Stimulated activated CD8-positive, alpha-beta memory T cell treated with anti-CD3 and anti-CD28 coated beads, Interleukin-4, amount 100 ng/mL, for 1 hour (primary cell): ENCODE data around the gene RHO.

ENCODE experiments used
- DNase-seq, 2 donors: peaks; one replicate each; pipeline ENCODE4 v3.0.0-alpha.2; 2020; ENCODE audit warnings: low read depth in 2 of 2, low spot score in 1 of 2

RHO gene

DNA sequence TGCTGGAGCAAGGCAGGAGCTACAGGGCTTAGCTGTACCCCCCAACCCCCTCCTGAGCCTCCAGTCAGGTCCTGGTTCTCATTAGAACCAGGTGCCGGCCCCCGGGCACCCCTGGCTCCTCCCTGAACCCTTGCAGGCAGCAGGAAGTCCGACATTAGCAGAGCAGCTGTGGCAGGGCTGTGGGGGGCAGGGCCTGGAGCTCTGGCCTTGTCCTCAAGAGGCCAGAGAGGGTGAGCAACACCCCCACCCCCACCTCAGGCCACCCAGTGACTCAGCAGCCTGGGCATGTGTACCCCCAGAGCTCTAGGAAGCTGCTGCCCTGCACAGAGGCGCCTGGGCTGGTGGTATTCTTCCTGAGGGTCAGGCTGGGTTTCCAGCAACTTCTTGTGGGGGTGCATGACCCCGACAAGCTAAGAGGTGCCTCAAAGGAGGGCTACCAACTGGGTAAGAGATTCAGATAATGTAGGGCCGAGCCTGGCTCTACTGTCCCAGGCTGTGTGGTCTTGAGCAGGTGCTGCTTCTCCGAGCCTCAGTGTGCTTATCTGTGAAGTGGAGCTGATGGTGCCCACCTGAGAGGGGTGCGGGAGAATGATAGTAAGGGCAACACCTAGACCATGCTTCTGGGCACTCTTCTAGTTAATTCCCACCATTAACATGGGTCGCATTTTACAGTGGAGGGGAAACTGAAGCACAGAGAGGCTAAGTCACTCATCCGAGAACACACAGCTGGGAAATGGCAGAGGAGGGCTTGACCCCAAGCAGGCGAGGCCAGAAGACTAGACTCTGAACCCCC is 30.5 kb downstream of the RHO start:
- no peak for DNase-seq

- DNase-seq = no peak
These were observed 31.2 kb downstream of the RHO start for GRCh38 chr3:129559565-129560079.

DNA sequence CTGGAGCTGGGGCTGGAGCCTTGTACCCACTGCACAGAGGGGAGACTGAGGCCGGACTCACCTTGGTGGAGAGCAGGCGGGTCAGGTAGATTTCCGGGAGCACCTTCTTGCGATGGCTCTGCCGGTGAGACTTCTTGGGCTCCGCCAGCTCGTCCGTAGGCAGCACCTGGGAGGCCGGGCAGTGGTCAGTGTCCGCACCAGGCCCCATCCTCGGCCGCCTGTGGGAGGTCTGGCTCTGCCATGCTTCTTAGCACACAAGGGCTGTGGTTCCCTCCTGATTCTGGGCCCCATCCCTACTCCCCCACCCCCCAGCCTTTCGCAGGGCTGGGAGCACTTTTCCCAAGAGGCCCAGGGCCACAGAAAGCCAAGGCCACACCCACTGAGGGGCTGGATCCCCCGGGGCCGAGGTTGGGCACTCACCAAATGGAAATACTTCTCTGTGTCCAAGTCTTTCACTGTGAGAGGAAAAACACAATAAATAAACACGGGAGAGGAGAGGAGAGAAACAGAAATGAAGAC is 31.9 kb downstream of the RHO start:
- no peak for DNase-seq

- DNase-seq = no peak
These were observed 32.6 kb downstream of the RHO start for GRCh38 chr3:129560911-129561594.

- no peak for DNase-seq
These were observed 33.3 kb downstream of the RHO start for GRCh38 chr3:129561619-129562248.

DNA sequence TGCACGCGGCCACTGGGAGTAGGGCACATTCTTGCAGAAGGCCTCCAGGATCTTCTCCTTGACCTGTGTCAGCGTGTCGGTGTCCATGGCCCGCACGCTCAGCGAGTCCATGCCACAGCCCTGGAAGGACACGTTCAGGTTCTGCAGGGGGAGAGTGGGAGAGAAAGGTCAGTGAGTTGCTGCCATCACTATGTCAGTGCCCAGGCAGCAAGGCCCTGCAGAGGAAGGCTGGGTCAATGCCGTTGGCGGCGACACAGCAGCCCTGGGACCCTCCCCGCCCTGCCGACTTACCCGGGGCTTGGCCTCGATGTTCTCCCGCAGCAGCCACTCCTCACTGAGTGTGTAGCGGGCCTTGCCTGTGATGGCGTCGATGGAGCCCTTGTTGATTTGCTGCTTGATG is 34.4 kb downstream of the RHO start:
- DNase-seq = no peak

- no peak for DNase-seq
These were observed 34.9 kb downstream of the RHO start for GRCh38 chr3:129563332-129563731.

DNA sequence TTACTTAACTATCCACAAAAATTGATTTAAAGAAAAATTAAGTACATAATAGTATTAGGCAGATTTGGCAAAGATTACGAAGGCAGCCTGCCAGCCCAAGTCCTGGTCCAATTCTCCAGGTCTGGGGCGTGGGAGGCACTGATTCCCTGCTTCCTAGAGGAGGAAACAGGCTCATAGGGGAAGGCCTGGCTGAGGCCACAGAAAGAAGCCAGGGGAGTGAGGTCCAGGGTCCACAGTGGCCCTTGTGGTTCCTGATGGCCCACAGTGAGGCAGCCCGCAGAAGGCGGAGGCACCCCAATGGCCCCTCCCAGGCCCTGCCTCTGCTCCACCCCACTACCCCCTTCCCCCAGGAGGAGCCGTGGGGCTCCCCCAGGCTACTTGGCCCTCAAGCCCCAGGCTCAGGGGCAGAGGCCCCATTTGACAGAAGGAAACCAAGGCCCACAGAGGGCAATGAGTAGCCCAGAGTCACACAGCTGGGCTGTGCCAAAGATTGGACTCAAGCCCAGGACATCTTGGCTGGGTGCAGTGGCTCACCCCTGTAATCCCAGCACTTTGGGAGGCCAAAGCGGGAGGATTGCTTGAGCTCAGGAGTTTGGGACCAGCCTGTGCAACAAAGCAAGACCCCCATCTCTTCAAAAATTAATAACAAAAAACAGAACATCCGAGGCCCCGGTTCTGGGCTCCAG is 35.6 kb downstream of the RHO start:
- no peak for DNase-seq

DNA sequence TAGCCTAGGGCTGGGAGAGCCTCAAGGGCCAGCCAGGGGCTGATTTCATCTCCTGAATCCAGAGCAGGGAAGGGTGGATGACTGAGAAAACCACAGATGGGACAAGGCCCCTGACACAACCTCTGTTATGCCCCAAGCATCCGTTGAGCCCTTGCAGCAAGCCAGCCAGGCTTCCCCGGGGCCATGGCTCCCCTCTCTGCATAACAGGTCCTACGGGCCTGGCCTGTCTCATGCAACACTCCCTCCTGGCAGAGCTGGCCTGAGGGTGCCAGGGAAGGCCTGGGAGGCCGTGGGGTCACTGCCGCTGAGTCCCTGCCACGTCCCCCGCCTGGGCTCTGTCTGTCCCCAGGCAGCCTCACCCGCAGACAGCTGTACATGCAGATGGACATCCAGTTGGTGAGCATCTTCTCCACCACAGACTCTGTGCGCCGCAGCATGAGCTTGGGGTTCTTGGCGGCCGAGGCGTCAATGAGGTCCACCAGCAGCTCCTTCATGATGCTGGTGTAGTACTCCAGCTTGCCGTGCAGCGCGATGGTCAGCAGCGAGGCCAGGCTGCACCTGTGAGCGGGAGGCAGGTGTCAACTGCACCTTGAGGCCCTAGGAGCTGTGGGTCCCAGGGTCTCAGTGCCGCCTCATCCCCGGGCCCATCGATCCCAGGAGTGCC is 36.7 kb downstream of the RHO start:
- no peak for DNase-seq

- DNase-seq = no peak
These were observed 37.5 kb downstream of the RHO start for GRCh38 chr3:129565902-129566301.

DNA sequence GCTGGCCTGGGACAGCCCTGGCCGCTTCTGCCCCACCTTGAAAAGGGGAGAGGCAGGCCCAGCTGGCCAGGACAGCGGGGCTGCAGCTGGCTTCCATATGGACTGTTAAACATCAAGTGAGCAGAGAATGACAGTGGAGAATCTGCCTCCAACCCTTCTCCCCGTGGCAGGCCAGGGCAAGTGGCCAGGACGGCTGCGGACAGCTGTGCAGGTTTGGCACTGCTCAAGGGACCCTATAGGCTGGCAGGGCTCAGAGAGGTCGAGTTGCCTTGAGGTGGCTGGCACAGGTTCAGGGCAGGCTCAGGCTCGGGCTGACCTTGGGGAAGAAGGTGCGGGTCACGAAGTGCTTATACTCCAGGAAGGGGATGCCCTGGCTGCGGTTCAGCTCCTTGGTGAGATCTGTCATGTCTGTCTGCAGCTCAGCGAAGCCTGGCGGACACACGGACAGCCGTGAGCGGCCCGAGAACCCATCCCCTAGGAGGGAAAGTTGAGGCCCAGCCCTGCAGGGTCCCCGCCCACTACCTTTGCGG is 38.8 kb downstream of the RHO start:
- DNase-seq = no peak

GRCh38 chr3:129567939-129568338 is 39.5 kb downstream of the RHO start:
- no peak for DNase-seq

DNA sequence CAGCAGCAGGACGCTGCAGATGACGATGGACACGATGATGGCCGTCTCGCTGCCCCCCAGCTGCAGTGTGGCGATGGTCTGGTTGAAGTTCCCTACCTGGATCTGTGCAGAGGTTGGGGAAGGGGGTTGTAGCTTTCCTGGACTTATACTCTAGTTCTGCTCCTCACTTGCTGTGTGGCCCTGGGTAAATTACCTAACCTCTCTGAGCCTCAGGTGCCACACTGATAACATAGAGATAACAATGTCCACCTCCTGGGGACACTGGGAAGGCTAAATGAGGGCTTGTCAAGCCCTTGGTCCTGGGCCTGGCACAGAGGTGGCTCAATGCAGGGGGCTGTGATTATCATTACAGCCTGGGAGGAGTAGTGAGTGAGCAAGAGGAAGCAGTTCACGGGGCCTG is 41.4 kb downstream of the RHO start:
- DNase-seq = no peak

DNA sequence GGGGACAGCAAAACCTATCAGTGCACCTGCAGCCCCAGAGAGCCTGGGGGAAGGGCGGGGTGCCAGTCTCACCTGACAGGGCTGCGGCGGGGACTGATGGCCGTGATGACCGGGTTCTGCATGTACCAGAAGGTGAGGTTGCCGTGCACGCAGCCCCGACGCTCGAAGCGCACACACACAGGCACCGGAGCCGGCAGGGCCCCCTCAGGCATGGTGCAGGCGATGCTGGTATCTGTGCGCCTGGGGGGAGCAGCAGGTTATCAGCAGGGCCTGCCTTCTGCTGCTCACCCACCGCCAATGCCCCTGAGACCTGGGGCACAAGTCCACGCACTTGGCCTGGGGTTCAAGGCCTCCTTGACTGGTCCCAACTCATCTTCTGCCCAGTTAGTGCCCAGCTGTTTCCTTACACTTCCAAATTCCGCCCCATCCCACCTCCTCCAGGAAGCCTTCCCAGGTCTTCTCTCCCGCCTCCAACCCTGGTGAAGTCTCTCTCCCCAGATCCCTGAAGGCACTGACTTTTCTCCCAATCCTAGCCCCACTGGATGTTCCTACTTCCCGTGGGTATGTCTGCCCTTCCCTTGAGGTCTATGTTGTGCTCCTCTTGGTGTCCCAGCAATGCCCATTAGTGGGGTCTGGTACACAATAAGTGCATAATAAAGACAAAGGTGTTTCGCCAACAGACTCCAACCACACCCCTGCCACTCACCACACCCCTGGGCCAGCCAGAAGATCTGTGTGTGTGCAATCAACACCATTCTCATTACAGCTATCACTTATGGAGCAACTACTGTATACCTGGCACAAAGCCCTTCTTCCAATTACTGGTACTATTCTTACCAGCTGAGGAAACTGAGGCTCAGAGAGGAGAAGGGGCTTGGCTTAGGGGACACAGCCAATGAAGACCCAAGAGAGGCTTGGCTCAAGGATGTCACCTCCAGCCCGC is 43.4 kb downstream of the RHO start:
- no peak for DNase-seq

DNA sequence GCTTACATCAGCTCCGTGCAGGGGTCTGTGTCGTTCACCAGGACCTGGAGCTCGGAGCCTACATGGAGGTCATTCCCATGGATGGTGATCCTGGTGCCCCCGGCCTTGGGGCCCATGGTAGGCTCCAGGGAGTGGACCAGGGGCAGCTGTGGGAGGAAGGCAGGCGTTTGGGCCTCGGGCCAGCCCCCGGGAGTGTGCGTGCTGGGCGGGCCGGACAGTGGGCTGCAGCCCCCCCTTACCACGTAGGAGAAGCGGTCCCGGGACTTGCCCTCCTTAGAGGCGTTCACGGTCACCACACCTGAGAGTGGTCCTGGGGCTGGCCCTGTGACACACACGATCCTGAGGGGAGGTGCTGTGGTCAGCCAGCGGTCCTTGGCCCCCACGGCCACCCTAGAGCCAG is 44.2 kb downstream of the RHO start:
- no peak for DNase-seq

DNA sequence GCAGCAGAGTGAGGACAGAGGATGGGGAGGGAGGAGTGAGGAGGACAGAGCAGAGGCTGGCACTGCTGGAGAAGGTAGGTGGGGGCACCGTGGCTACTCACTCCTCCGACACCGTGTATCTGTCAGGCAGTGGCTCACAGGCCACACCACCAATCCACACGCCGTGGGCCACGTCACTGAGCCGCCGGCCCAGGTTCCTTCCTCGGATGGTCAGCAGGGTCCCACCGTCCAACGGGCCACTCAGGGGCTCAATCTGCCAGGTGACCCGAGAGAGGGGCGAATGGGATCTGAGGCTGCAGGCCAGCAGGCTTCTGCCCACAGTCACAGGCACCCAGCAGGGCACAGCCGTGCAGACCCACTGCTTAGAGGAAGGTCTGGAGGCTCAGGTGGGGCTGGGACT is 45.1 kb downstream of the RHO start:
- no peak for DNase-seq

- no peak for DNase-seq
These were observed 45.8 kb downstream of the RHO start for GRCh38 chr3:129574206-129574605.

DNA sequence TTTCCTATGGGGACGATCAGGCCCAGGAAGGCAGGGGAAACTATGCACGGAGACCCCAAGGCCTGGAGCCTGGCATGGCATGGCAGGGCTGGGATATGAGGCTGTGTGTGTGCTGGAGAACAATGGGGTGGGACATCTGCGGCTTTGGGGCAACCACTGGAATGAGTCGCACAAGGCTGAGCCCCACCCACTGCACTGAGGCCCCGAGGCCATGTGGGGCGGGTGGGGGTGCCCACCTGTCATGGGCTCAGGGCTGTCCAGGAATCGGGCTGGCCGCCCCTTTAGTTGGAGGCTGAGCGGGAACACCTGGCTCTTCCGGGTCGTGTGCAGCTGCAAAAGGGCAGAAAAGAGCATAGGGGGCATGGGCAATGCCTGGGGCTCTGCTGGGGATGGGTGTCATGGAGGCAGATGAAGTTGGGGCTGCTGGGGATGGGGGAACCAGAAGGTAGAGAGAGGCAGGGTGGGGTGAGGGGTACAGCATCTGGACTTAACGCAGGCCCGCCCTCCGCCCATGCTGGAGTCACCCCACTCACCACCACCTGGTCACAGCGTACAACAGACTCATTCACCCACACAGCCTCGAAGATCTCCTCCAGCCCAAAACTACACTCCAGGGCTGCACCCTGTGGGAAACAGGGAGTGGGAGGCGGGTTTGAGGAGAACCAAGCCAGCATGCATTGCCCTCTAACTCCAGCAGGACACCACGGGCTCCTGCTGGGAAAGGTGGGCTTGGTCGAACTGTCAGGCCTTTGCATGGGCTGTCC is 47.0 kb downstream of the RHO start:
- no peak for DNase-seq

GRCh38 chr3:129575997-129576384 is 47.6 kb downstream of the RHO start:
- DNase-seq = no peak
